GM06990 (cell line): Measurements from ENCODE around the gene LIG3.

Experiments
- DNase-seq: peaks from one replicate; pipeline ENCODE4 v3.0.0-alpha.2; 2011; ENCODE audit not compliant: insufficient read length; ENCODE audit errors: extremely low read depth
- H3K27me3 ChIP-seq: replicated peaks from 2 replicates; pipeline ENCODE4 v1.6.0; 2011; ENCODE audit warnings: low read length; ENCODE audit not compliant: control insufficient read depth, insufficient read depth
- H3K36me3 ChIP-seq: 2 replicates; pipeline ENCODE4 v1.5.1; 2011; ENCODE audit warnings: low read length; ENCODE audit not compliant: control insufficient read depth, insufficient read depth
- H3K4me3 ChIP-seq: replicated peaks from 2 replicates; pipeline ENCODE4 v1.5.1; 2011; ENCODE audit warnings: low read depth, mild to moderate bottlenecking, control low read depth, low read length
- TF ChIP-seq, protein P1 (sequence below): IDR thresholded peaks from 2 replicates; pipeline ENCODE4 v1.5.1; 2011; ENCODE audit warnings: low read length, control low read depth, mild to moderate bottlenecking, inconsistent platforms; ENCODE audit not compliant: insufficient read depth, poor library complexity, severe bottlenecking

LIG3 gene

DNA sequence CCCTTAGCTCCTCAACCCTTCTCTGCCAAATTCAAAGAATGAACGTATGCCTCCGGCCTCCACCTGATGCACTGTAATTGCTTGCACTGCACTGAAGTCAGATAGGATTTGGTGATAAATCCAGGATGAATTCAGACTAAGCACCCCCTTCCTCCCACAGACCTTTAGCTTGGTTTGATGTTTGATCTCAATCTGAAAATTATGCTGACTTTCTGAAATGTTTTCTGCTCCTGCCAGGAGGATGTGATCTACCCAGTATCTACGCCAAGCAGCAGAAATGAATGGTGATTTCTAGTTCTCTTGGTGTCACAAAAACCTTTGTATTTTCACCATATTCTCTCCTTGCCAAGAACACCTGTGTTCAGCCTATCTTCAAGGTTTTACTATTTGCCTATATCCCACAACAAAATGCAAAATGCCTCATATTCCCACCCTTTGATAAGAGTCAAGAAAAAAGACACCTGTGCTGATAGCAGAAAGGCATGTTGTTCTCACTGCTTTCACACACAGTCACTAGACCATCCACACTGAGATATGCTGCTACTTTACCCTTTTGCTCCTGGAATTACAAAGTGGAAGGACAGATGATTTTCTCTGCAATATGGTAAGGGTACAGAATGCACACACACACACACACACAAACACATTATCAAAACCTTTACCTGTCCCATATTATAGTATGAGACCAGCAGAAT lies 68.5 kb downstream of the LIG3 start:
- no peaks in the 10 kb centered on the region for H3K27me3 ChIP-seq
- no peaks in the 10 kb centered on the region for H3K36me3 ChIP-seq
- TF ChIP-seq, protein P1, sequence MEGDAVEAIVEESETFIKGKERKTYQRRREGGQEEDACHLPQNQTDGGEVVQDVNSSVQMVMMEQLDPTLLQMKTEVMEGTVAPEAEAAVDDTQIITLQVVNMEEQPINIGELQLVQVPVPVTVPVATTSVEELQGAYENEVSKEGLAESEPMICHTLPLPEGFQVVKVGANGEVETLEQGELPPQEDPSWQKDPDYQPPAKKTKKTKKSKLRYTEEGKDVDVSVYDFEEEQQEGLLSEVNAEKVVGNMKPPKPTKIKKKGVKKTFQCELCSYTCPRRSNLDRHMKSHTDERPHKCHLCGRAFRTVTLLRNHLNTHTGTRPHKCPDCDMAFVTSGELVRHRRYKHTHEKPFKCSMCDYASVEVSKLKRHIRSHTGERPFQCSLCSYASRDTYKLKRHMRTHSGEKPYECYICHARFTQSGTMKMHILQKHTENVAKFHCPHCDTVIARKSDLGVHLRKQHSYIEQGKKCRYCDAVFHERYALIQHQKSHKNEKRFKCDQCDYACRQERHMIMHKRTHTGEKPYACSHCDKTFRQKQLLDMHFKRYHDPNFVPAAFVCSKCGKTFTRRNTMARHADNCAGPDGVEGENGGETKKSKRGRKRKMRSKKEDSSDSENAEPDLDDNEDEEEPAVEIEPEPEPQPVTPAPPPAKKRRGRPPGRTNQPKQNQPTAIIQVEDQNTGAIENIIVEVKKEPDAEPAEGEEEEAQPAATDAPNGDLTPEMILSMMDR: no peak
- H3K4me3 ChIP-seq: no peak overlapping the region
- no peak for DNase-seq

DNA sequence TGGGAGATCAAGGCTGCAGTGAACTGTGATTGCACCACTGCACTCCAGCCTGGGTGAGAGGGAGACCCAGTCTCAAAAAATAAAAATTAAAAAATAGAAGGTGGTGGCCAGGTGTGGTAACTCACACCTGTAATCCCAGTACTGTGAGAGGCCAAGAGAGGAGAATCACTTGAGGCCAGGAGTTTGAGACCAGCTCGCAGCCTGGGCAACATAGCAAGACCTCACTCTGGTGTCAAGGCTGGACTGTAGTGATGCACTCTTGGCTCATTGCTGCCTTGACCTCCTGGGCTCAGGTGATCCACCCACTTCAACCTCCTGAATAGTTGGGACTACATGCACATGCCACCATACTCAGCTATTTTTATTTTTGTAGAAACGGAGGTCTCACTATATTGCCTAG lies 69.9 kb downstream of the LIG3 start:
- TF ChIP-seq, protein P1: no peak
- Histone ChIP-seq H3K27me3 (no peaks in the 10 kb centered on the region), H3K36me3 (no peaks in the 10 kb centered on the region), H3K4me3 (no peak overlapping the region)
- DNase-seq: no peak

DNA sequence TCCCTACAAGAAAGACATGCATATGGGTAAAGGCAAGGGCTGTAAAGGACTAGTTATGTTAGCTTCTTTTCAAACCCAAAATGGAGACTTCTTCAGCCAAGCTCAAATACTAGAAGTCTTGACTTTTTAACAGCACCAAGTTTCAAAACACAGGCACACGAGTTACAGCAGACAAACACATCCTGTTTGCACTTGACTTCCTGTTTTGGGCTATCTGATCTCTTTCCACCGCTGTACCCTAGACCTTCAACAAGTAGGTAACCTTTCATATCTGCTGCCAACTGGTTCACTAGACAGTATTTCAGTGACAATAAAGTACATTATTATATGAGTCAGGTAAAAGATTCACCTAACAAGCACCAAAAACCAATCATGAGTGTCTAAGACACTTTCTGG lies 70.9 kb downstream of the LIG3 start:
- TF ChIP-seq, protein P1: no peak
- no peak overlapping the region for H3K4me3 ChIP-seq
- peak; percentile 39 for DNase-seq

DNA sequence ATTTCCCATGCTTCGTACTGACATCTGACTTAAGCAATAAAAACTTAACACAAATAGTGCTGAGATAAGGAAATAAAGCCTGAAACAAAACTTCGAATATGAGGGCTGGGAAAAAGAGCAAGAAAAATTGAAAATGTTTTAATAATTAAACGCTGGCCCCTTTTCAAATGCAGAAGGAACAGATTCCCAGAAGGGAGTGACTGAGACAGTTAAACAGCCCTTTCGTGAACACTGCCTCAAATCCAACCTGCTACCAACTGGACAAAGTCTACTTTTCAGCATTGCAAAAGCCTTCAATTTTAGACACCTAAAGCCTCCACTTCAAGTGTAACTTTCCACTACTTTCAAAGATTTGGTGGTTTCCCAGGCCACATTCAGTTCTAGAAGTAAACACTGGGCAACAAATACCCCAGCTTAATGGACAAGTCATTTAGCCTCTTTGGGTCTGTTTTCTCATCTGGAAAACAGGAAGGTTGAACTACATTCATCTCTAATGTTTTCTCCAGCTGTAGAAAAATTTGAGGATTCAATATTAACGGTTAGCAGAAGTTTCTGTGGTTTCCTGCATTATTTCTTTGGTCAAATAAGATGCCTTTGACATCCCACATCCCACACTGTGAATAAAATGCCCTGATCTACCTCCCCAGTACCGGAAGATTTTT lies 71.4 kb downstream of the LIG3 start:
- DNase-seq: no peak
- Histone ChIP-seq H3K36me3 (no peaks in the 10 kb centered on the region), H3K27me3 (no peaks in the 10 kb centered on the region), H3K4me3 (no peak overlapping the region)
- TF ChIP-seq, protein P1: no peak

More for the DNA sequence above, 70.9 kb downstream of the LIG3 start:
- Histone ChIP-seq H3K27me3 (no peaks in the 10 kb centered on the region), H3K36me3 (no peaks in the 10 kb centered on the region)

DNA sequence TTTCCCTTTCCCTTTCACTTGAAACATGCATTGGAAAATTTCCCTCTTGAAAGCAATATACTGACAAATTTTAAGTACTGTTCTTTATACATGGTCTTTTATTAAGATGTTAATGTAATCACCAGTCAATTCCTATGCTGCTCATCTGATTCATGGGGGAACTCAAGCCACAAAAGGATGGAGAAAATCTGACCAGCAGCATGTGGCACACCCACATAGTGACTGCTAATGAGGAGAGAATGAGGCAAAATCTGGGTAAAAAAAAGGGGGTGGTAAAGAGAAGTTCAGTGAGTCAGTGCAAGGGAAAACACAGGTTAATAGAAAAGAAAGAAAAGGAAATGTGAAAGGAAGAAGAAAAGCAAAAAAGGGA lies 71.9 kb downstream of the LIG3 start:
- H3K4me3 ChIP-seq: no peak overlapping the region
- no peaks in the 10 kb centered on the region for H3K27me3 ChIP-seq
- no peak for DNase-seq
- no peaks in the 10 kb centered on the region for H3K36me3 ChIP-seq
- TF ChIP-seq, protein P1: no peak

DNA sequence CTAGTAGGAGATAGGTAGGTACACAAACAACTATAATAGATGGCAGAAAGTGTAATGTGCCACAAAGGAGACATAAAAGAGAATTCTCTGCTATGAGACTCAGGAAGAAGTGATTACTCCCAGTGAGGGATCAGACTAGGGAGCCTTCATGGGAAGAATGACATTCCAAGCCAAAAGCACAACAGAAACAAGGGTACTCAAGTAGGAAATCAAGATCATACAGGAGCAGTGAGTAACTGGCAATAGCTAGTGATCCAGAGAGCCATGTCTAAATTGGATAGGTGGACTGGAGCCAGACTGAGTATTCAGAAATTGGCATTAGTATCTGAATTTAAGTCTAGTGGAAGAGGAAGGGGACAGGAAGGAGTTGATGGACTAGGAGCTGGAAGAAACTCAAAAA lies 72.5 kb downstream of the LIG3 start:
- no peak for DNase-seq
- TF ChIP-seq, protein P1: no peak
- no peaks in the 10 kb centered on the region for H3K27me3 ChIP-seq
- no peak overlapping the region for H3K4me3 ChIP-seq
- no peaks in the 10 kb centered on the region for H3K36me3 ChIP-seq
